GM19025 (cell line): ENCODE data around the gene TMBIM1.

Experiments used
- ATAC-seq: cut with Tn5 transposase; IDR thresholded peaks from one replicate; pipeline ENCODE4 v1.9.1; 2021; ENCODE audit warnings: mild to moderate bottlenecking, low read depth, moderate library complexity; ENCODE audit not compliant: unreplicated experiment

Gene TMBIM1, protein sequence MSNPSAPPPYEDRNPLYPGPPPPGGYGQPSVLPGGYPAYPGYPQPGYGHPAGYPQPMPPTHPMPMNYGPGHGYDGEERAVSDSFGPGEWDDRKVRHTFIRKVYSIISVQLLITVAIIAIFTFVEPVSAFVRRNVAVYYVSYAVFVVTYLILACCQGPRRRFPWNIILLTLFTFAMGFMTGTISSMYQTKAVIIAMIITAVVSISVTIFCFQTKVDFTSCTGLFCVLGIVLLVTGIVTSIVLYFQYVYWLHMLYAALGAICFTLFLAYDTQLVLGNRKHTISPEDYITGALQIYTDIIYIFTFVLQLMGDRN

GRCh38 chr2:218292048-218293014 lies at the start of gene TMBIM1:
TMBIM1 (minus strand) TSS chr2:218292503; CDS start chr2:218282141, 10,362 bp downstream.
- peak; percentile 60 for ATAC-seq

- ATAC-seq = no peak
Measured at GRCh38 chr2:218341381-218341780, 49.1 kb upstream of the TMBIM1 start.

DNA sequence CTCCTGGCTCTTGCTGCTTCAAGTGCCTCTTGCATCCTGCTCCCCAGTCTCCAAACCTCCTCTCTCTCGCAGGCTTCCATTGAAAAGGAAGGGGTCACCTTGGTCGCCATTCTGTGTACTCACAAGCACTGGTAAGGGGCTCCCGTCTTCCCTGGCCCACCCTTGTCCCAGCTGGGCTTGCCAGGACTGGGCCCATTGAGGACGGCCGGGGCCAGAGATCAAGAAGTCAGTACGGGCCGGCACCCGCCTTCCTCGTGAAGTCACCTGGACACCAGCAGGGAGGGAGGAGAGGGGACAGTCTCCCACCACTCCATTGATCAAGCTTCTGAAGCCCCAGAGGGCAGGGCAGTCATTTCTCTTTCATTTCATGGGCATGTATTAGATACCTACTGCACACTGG lies 48.4 kb upstream of the TMBIM1 start:
- ATAC-seq = no peak

DNA sequence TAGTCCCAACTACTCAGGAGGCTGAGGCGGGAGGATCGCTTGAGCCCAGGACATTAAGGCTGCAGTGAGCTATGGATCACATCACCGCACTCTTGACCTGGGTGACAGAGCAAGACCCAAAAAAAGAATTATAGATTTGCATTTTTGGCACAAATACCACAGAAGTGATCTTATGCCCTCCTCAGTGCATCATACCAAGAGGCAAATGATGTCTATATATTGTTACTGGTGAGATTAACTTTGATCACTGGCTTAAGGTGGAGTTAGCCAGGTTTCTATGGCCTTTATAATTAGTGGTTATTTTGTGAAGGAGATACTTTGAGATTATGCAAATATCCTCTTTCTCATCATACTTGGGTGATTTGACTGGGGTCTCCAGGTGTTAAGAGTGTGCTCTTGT lies 42.2 kb upstream of the TMBIM1 start:
- ATAC-seq = no peak

- ATAC-seq = no peak
Measured at GRCh38 chr2:218332920-218333645, 40.8 kb upstream of the TMBIM1 start.

GRCh38 chr2:218332288-218332687 lies 40.0 kb upstream of the TMBIM1 start:
- no peak for ATAC-seq

GRCh38 chr2:218331745-218332144 lies 39.4 kb upstream of the TMBIM1 start:
- ATAC-seq = no peak

DNA sequence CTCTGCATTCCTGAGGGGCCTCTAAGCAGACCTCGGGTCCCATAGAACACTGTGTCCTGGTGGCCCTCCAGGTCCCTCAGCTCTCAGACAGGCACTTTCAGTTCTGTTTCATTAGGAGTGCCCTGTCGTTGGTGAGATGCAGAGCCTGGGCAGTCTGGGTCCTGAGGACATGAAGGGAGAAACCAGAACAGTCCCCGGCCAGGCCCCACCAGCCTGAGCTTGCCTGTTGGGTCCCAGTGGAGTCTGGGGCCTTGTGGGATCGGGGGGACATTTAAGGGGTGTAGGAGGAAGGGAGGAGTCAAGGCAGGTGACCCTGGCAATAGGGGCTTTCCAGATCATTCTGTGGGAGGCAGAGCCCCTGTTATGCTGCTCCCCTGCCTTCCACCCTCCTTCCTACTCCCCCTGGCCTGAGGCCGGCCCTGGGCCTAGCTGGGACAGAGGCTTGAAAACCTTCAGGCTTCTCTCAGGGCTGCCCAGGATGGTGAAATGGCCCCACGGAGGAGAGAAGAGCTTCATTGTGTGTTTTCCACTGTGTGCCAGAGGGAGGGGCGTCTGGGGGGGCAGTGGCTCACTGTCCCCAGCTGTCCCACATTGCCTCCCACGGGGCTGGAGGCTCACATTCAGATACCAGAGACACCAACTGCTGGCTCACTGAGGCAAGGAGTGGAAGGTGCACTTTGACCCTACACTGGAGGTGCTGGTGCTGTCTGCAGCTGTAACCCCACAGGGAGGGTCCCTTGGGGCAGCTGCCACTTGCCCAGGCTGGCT lies 37.7 kb upstream of the TMBIM1 start:
- ATAC-seq = peak; percentile 44

GRCh38 chr2:218329027-218329825 lies 36.9 kb upstream of the TMBIM1 start:
- ATAC-seq = peak; percentile 46

DNA sequence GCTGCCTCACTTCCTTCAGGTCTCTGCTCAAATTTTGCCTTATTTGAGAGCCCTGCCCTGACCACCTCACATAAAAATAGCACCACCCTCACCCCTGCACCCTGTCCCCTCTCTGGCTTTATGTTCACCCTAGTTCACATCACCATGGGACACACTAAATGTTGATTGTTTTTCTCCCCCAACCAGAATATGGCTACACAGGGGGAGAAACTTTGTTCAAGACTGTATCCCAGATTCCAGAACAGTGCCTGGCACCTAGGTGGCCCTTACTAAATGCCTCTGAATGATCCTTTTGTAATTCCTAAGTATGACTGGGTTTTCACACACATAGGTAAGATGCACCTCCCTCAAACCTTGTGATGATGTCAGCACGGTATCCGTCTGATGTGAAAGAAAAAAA lies 36.0 kb upstream of the TMBIM1 start:
- no peak for ATAC-seq

GRCh38 chr2:218327451-218328210 lies 35.3 kb upstream of the TMBIM1 start:
- no peak for ATAC-seq

GRCh38 chr2:218326315-218326714 lies 34.0 kb upstream of the TMBIM1 start:
- no peak for ATAC-seq

GRCh38 chr2:218325566-218326160 lies 33.4 kb upstream of the TMBIM1 start:
- no peak for ATAC-seq

DNA sequence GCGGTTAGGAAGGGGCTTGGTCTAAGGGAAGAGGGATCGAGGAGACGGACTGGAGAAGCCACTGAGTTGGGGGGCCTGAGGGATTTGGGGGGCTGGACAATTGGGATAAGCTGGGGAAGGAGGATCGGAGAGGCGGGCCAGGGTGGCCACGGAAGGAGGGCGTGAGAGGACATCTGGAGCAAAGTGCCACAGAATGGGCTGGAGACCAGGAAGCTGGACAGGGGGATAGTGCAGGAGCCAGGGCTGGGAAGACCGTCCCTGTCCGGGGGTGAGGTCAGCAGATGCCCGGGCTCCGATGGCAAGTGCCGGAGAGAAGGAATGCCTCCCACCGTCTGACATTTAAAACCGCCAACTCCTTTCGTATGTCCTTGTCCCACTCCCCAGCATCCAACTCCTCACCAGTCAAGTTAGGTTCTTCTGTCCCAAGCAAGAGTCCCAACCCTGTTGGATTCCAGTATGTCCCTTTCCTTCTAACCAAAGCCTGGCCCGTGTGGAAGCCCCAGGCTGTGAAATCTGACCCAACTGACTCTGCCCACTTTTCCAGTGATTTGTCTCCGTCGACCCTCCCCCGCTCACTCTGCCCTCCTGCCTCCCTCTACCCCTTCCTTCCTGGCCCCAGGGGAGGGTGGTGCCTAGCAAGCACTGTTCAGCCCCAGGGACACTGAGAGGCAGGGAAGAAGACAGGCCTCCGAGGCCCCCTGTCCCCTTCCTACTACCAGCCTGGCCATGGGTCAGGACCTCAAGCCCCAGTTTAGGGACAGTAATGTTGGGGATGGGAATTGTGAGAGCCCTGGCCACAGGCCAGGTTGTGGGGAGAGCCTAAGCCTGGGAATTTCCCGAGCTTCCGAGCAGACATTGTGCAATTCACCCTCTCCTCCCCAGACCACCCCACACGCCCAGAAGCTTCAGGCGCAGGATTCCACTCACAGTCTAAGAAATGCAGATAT lies 31.5 kb upstream of the TMBIM1 start:
- ATAC-seq = no peak

- peak; percentile 85 for ATAC-seq
Measured at GRCh38 chr2:218322768-218323525, 30.6 kb upstream of the TMBIM1 start.

- ATAC-seq = no peak
Measured at GRCh38 chr2:218320704-218321336, 28.5 kb upstream of the TMBIM1 start.
